Measurements from ENCODE around the gene CEP290.

DNA sequence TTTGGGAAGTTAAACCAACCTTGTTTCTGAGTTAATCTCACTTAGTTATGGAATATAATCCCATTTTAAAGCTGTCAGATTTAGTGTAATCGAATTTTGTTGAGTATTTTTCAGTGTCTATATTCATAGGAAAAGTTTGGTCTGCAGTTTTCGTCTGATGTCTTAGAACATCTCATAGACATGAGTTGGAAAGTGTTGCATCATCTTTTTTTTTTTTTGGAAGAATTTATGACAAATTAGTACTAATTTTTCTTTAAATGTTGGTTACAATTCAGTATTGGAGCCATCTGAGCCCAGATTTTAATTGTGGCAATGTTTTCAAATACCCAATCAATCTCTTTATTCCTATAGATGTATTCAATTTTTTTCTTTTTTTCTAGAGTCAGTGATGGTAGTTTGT lies 140.6 kb downstream of the CEP290 start:
- TF ChIP-seq, protein P1, sequence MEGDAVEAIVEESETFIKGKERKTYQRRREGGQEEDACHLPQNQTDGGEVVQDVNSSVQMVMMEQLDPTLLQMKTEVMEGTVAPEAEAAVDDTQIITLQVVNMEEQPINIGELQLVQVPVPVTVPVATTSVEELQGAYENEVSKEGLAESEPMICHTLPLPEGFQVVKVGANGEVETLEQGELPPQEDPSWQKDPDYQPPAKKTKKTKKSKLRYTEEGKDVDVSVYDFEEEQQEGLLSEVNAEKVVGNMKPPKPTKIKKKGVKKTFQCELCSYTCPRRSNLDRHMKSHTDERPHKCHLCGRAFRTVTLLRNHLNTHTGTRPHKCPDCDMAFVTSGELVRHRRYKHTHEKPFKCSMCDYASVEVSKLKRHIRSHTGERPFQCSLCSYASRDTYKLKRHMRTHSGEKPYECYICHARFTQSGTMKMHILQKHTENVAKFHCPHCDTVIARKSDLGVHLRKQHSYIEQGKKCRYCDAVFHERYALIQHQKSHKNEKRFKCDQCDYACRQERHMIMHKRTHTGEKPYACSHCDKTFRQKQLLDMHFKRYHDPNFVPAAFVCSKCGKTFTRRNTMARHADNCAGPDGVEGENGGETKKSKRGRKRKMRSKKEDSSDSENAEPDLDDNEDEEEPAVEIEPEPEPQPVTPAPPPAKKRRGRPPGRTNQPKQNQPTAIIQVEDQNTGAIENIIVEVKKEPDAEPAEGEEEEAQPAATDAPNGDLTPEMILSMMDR (IDR thresholded peaks at IDR 0.05), result no peak
- TF ChIP-seq POLR2A (IDR thresholded peaks at IDR 0.05), result no peak

Data from thyroid gland (tissue), 4 donors.